Endothelial cell of umbilical vein (primary cell): ENCODE measurements around the gene AASDH.

ENCODE experiments used
- CTCF ChIP-seq, 2 donors: IDR thresholded peaks; 1 replicate in 1 of 2; 2 replicates in 1 of 2; pipeline ENCODE4 v1.5.1; 2011; ENCODE audit warnings: low read length in 2 of 2, mild to moderate bottlenecking in 2 of 2, moderate library complexity in 2 of 2, control low read depth in 1 of 2, inconsistent platforms in 1 of 2, low read depth in 1 of 2; ENCODE audit not compliant: insufficient read depth in 1 of 2; ENCODE audit errors: extremely low read depth in 1 of 2
- EZH2 ChIP-seq: IDR thresholded peaks from 2 replicates; pipeline ENCODE4 v1.6.1; 2012; ENCODE audit warnings: borderline replicate concordance, low read depth, mild to moderate bottlenecking, moderate library complexity, low read length, inconsistent platforms; ENCODE audit not compliant: severe bottlenecking
- JUN ChIP-seq: IDR thresholded peaks from 2 replicates; pipeline ENCODE4 v1.6.1; 2011; ENCODE audit warnings: borderline replicate concordance, low read depth; ENCODE audit not compliant: insufficient read length, insufficient read depth

- no peak for TF ChIP-seq EZH2
- no peak for TF ChIP-seq CTCF (IDR thresholded peaks at IDR 0.05; ENCODE audit: extremely low read depth in 1 of 2, insufficient read depth in 1 of 2, low read depth in 1 of 2, low read length in 2 of 2)
- TF ChIP-seq JUN = no peak
Observed at GRCh38 chr4:56417396-56417795, 30.1 kb upstream of the AASDH start.
